Measurements from ENCODE around the gene MCF2L.
"Not testable (repeated sequence)": the region's sequence is repeated elsewhere in the genome, so short reads cannot be mapped to it uniquely, and the experiment has no call there.

The MCF2L gene

DNA sequence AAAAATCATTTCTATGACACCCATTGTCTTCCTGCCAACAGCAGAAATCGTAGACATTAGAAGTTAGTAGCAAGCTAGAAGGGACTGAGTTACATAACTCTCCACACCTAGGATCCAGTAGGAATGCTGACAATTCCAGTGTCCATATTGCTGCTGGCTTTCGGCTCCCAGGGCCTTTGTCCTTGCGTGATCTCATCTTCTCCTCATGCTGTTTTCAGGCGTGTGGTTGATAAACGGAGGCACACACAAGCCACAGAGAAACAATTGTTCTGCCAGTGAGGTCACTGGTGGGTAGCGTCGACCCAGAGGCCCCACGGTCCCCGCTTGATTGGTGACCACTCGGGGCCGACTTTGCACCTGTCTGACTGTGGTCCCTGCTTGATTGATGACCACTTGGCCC lies 104.9 kb downstream of the MCF2L start:
- DNase-seq = no peak

DNA sequence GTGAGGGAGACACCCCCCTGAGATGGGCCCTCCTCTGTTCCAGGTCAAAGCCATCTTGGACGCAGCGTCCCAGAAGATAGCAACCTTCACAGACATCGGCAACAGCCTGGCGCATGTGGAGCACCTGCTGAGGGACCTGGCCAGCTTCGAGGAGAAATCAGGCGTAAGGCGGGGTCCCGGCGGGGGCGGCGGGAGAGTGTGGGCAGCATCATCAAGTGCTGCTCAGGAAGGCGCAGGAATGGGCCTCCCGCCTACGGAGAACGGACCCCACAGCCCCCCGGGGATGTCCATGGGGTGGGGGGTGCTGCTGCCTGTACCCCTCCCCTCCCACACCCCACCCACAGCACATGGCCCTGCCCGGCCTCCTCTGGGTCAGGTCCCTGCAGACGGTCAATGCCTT lies 105.4 kb downstream of the MCF2L start:
- DNase-seq = no peak

DNA sequence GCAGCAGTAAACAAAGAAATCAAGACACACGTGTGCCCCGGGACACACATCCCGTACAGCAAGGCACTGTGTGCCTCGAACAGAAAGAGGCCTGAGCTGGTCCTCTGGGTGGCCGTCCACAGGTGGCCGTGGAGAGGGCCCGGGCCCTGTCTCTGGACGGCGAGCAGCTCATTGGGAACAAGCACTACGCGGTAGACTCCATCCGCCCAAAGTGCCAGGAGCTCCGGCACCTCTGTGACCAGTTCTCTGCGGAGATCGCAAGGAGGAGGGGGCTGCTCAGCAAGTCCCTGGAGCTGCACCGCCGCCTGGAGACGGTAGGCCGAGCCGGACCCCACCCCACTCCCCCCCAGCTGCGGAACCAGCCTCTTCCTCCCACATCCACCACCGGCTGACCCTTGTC lies 105.9 kb downstream of the MCF2L start:
- DNase-seq = no peak

DNA sequence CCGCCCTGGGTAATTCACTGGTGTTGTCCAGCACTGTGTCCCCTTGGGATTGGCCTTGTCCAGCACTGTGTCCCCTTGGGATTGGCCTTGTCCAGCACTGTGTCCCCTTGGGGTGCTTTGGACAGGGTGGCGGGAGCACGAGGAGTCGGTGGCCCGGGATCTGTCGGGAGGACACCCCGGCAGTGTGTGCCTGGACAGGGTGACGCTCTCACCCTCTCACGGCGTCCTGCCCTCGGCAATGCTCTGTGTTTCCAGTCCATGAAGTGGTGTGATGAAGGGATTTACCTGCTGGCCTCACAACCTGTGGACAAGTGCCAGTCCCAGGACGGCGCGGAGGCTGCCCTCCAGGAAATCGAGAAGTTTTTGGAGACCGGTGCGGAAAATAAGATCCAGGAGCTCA lies 106.7 kb downstream of the MCF2L start:
- DNase-seq = no peak

DNA sequence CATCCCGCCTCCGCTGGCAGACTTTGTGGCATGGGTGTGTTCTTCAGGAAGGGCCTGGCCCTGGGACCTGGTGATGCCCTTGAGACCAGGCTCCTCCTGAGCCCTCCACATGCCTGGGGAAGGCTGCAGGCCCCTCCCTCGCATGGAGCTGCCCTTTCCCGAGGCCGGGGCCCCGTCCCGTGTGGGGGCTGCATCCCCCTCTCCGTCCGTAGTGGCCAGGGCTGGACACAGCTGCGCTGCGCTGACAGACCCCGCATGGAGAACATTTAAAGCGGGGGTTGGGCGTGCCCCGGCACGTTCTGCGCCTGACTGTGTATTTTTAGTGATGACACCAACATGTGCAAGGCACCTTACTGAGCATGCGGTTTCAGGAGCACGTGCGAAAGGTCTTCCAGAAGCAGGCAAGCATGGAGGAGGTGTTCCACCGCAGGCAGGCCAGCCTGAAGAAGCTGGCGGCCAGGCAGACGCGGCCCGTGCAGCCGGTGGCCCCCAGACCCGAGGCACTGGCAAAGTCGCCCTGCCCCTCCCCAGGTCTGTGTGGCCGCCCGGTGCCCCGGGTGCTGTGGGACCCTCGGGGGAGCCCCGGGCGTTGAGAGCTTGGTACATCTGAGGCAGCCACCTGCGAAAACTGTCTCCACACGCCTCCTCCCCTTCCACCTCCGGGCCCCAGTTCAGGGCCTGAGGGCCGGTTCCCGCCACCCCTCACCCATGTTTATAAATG lies 107.8 kb downstream of the MCF2L start:
- no peak for DNase-seq

DNA sequence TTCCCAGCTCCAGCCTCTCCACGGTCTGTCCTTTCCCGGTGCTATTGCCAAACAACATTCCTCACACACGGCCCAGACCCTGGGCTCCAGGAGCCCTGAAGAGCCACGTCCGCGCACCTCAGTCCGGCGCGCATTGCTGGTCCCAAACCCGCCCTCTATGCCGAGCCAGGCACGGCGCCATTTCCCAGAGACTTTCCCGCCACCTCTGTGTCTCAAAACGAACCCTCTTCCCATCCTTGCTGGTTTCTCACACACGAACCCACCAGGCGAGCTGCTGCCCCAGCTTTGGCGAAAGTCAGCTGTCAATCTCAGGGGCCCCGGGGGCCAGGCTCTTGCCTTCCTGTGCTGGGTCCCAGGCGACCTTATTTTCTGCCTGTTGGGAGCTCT lies 108.5 kb downstream of the MCF2L start:
- DNase-seq = no peak

DNA sequence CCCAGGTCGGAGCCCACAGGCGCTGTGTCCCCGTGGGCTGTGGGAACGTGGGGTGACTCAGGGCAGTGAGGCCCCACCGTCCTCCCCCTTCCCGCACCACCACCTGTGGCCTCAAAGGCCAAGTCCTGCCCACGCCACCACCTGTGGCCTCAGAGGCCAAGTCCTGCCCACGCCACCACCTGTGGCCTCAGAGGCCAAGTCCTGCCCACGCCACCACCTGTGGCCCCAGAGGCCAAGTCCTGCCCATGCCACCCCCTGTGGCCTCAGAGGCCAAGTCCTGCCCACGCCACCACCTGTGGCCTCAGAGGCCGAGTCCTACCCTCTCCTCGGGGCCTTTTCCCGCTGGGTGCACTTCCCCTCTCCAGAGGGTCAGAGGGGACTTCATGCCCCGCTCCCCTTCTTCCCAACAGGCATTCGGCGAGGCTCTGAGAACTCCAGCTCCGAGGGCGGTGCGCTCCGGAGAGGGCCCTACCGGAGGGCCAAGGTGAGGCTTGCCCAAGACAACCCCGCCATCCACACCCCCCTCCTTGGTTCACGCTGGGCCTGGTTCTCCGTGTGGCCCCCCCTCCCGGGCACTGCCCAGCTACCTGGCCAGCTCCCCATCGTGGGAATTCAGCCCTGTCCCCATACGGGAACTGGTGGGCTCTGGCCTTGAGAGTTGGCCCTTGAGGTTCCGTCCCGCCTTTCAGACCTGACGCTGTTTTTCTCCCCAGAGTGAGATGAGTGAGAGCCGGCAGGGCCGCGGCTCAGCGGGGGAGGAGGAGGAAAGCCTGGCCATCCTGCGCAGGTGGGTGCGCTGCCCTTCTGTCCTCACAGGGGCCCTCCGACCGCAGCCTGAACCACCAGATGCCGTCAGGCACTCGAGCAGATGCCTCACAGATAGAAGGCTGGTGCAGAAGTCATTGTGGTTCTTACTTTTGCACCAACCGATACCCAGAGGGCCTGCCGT lies 109.2 kb downstream of the MCF2L start:
- DNase-seq = no peak

DNA sequence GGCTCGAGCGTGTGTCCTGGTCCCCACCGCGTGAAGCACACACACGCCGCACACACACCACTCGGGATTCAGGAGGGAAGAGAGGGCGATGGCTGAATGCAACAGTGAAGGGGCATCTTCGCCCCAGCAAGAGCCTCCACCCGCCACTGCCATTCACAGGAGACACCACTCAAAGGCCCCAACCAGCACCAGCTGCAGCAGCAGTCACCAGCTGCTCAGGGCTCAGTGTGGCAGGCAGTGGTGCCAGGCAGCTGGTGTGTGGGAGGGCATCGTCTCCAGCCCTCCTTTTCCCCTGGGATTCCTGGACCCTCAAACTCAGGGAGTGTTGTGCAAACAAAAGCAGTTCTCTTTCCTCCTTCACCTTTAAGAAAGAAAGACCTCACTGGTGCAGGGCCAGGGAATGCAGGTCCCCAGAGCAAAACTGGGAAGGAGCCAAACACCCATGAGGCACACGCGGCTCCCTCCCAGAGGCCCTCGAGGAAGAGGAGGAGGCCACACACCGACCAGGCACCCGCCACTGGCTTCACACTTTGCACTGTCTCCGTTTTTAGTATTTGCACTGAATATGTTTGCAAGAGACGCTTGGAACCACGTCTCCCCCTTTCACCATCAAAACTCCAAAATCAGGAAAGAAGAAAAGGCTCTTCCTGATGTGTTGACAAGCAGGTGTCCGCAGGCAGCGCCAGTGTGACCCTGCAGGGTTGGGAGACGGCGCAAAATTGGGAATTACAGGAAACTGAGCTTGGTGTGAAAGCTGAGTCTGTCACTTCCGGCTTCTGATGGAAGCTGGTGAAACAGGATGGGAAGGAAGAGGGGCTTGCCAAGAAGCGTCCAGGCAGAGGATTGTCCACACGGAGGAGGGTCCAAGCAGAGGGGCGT lies 110.1 kb downstream of the MCF2L start:
- DNase-seq = no peak

DNA sequence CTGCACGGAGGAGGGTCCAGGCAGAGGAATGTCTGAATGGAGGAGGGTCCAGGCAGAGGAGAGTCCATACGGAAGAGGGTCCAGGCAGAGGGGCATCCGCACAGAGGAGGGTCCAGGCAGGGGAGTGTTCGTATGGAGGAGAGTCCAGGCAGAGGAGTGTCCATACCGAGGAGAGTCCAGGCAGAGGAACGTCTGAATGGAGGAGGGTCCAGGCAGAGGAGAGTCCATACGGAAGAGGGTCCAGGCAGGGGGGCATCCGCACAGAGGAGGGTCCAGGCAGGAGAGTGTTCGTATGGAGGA lies 110.7 kb downstream of the MCF2L start:
- DNase-seq = not testable (repeated sequence)

DNA sequence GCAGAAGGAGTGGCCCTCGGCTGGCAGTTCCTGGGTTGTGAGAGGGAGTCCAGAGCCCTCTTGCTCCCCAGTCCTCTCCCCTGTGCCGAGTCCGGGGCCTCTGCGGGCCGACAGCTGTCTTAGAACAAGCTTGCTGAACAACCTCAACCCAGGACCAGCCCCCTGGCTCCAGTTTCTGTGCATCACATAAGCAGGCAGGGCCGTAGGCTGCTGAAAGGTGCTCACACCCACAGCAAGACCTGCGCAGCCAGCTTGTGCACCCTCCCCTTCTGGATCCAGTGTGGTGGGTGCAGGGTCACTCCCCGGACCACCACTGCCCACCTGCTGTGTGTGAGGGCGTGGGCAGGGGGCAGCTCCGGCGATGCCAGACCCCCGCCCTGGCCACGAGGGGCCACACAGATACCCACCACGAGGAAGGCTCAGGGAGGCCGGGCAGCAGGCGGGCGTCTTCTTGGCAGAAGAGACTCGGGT lies 111.4 kb downstream of the MCF2L start:
- no peak for DNase-seq

DNA sequence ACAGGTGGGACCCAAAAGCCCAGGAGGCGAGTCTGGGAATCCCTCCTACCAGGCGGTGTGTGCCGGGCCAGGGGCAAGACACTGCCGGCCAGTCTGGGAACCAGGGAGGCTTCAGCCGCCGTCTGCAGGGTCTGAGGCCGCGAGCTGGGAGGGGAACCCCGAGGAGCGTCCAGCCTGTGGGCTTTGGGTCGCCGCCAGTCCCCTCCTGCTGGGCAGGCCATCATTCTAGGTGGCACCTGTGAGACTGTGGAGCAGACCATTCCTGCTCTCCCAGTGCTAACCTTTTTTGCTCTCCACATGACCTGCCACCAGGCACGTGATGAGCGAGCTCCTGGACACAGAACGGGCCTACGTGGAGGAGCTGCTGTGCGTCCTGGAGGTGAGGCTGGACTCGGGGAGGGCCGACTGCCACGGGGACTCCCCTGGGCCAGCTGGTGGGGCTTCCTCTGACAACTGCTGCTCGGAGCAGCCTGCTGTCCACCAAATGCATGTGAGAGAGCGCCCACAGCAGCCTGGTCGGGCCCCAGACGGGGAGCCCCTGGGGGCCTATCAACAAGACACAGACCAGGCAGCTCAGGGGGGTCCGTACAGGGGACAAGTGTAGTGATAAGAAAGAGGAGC lies 112.0 kb downstream of the MCF2L start:
- DNase-seq = no peak

DNA sequence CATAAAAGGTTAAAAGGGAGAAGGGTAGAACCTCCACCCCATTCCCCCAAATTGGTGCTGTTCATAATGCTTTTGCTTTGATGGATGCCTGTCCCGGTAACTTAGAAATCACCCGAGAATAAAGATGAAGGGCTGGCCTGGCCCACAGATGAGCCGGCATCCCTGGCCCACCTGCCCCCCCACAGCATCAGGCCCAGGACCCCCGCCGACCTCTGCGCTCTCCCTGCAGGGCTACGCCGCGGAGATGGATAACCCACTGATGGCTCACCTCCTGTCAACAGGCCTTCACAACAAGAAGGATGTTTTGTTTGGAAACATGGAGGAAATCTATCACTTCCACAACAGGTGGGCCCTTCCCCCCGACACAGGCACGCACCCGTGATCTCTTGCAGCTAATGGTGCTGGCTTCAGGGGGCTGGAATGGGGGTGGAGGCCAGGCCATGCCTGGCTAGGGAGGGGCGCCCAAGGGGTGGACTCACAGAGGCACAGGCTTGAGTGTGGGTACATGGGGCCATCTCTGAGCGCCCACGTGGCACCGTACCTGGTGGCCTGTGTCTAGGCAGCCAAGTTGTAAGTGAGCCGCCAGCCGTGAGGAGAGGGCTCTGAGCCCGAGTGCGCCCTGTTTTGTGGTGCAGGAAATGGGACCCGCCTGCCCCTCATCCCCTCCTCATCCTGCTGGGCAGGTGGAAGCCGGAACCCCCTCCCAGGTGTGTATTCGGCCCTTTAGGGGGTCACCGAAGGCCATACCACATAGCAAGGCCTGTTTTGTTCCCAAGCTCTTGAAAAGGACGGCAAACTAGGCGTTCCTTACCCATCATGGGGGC lies 113.4 kb downstream of the MCF2L start:
- DNase-seq = no peak

DNA sequence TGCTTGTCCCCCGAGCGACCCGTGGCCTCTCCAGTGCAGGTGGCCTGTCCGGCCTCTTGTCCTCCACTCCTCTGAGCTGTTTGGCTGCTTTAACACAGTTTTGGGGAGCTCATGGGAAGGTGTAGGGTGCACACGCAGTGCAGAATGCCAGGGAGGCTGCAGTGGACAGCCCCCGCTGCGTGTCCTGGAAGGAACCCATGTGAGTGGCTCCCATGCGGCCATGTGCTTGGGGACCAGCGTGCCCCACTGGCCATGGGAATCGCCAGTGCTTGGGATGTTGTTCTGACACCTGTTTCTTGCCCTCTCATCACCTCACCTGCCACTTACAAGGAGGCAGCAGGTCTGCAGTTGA lies 114.0 kb downstream of the MCF2L start:
- DNase-seq = no peak

DNA sequence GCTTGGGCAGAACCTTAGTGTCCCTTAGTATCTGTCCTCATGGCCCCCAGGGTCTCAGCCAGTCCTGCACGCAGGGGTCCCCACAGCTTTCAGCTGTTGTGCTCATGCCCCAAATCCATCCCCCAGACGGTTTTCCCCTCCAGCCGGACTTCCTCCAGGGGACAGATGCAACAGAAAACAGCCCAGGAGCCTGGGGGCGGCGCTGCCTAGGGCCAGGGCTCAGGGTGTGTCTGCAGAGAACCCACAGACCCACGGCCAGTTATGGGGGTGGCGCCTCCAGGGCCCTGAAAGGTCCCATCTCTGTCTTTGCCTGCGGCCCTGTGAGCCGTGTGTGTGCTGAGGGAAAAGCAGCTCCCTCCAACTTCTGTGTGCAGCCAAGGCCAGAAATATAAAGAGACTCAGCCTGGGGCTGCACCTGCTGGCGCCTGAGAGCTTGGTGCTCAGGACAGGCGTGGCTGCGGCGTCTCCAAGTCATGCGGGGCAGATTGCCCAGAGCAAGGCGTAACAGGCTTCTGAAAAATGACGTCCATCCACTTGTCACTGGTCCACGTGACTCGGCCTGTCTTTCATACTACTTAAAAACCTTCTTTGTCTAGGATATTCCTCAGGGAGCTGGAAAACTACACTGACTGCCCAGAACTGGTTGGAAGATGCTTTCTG lies 114.5 kb downstream of the MCF2L start:
- DNase-seq = peak; percentile 79

DNA sequence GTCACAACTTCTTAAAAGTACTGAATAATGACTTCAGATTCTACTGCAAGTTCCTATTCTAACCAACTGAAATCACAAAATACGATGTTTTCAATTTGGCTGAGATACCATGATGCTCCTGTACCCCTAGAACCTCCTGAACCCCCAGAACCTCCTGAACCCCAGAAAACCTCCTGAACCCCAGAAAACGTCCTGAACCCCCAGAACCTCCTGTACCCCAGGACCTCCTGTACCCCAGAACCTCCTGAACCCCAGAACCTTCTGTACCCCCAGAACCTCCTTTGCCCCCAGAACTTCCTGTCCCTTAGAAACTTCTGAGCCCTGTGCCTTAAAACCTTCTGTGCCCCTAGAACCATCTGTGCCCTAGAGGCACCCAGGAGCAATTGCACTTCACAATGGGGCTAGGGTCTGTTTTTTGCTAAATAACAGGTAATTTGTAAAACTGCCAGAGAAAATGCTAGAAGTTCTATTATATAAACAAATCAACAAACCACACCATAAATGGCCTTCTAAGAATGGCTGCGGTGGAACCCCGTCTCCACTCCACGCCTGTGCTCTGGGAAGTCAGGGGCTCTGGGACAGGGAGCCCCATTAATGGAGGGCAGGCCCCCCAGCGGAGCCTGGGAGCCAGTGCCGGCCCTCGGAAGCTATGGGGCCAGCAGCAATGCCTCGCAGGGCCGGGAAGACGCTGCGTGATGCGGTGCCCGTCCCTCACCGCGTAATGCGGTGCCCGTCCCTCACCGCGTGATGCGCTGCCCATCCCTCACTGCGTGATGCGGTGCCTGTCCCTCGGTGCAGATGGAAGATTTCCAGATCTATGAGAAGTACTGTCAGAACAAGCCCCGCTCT lies 115.3 kb downstream of the MCF2L start:
- no peak for DNase-seq

DNA sequence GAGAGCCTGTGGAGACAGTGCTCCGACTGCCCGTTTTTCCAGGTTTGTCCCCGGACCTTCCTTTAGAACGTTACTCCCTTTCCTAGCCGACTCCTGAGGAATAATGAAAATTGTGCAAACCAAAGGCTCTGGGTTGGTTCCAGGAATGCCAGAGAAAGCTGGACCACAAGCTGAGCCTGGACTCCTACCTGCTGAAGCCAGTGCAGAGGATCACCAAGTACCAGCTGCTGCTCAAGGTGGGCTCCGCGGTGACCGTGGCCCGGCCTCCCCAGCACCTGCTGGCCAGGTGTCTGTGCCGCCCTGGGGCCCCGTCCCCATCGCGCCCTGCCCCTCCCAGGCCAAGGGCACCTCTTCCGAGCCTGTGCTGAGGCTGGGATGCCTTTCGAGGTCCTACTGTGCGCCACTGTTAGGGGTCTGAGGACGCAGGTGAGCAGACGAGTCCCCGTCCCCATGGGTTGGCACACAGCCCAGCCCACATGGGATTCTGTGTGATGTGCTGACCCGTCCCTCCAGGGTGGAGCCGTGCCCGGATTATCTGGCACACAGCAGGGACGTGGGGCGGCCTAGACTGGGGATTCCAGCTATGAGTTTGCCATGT lies 116.0 kb downstream of the MCF2L start:
- no peak for DNase-seq

DNA sequence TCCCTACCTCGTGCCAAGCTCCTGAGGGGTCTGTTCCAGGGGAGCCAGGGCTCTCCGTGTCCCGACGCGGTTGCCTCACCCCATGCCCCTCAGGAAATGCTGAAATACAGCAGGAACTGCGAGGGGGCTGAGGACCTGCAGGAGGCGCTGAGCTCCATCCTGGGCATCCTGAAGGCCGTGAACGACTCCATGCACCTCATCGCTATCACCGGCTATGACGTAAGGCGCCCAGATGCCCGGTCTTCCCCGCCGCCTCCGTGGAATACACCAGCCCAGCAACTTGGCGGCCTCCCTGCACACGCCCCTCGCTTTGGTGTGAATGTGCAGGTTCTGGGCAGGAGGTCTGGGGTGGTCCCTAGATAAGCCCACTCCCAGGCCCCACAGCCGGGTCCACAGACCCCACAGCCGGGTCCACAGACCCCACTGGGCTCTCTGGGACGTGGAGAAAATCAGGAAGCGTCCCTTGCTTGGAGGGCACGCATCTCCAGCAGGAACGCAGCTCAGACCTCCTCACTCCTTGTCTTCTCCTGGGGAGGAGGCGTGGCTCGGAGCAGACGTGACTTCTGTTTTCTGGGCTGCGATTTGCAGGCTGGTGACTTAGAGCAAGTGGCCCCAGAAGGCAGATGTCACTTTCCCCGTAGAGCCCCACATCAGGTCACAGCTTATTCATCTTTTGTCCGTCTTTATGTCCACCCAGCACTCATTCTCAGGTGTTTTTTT lies 117.2 kb downstream of the MCF2L start:
- DNase-seq = no peak

DNA sequence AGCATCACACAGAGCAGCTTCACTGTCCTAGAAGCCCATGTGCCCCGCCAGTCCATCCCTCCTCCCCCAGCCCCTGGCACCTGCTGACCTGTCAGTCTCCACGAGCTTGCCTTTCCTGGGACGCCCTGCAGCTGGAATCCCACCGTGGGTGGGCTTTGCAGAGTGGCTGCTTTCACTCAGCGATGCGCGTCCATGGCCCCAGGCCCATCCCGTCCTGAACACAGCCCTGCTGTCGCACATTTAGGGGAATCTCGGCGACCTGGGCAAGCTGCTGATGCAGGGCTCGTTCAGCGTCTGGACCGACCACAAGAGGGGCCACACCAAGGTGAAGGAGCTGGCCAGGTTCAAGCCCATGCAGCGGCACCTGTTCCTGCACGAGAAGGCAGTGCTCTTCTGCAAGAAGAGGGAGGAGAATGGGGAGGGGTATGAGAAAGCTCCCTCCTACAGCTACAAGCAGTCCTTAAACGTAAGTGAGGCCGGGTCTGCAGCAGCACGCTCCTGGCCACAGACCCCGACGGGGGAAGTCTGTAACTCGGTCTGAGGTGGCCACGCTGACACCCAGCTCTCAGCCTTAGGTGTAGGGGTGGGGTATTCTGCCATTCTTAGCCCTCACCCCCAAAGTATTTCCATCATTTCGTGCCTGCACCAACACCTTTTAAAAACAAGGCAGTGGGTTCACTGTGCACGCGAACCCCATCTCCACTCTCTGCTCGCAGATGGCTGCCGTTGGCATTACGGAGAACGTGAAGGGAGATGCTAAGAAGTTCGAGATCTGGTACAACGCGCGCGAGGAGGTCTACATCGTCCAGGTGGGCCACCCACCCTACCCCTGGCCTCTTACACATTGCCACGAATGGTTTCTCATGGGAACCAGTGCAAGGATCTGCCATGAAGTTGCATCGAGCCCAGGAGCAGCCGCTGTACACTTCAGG lies 118.2 kb downstream of the MCF2L start:
- DNase-seq = no peak

All from NCI-H345 (cell line).